Ovary (tissue), 3 donors: ENCODE results near the gene TNFRSF1B.

Experiments
- CTCF ChIP-seq, 3 donors: fragments of 450-650 bp in 2 of 3; fragments of 200-600 bp in 1 of 3; IDR thresholded peaks; one replicate each; pipeline versions ENCODE4 v1.5.1 to v1.8.0; 2016 to 2022; ENCODE audit warnings: antibody characterized with exemption in 3 of 3, mild to moderate bottlenecking in 1 of 3
- EP300 ChIP-seq: sonication (generic); formaldehyde crosslinking; IDR thresholded peaks from one replicate; pipeline ENCODE4 v1.6.1; 2017; ENCODE audit warnings: antibody characterized with exemption
- POLR2A ChIP-seq: fragments of 450-650 bp; IDR thresholded peaks from one replicate; pipeline ENCODE4 v1.6.1; 2017; ENCODE audit warnings: antibody characterized with exemption, mild to moderate bottlenecking, moderate library complexity
- donor health status: DM: no; HTN: no; CAD: no.

- TF ChIP-seq CTCF (IDR thresholded peaks at IDR 0.05) = no peak
- TF ChIP-seq POLR2A = no peak
- no peak for TF ChIP-seq EP300
Observed at GRCh38 chr1:12123172-12123571, 43.6 kb upstream of the TNFRSF1B start.
